IPS DF 4.7 (cell line): ENCODE measurements around the gene MXRA8.

Experiments
- DNase-seq: peaks from one replicate; pipeline ENCODE4 v3.0.0-alpha.2; 2013; ENCODE audit warnings: low spot score; ENCODE audit errors: extremely low read depth

MXRA8 gene

GRCh38 chr1:1349256-1350012 lies 8.9 kb downstream of the MXRA8 start, which contains the start of gene DVL1:
TSS of gene DVL1 (minus strand) at chr1:1349418. CDS start at chr1:1349065, 353 bp downstream.
- DNase-seq, result no peak

GRCh38 chr1:1348420-1349255 lies 9.7 kb downstream of the MXRA8 start:
- DNase-seq, result no peak

GRCh38 chr1:1347663-1348419 lies 10.5 kb downstream of the MXRA8 start:
- no peak for DNase-seq

- no peak for DNase-seq
These were observed 11.2 kb downstream of the MXRA8 start for GRCh38 chr1:1347026-1347595.

- DNase-seq, result no peak
These were observed 11.9 kb downstream of the MXRA8 start for GRCh38 chr1:1346501-1346890.

GRCh38 chr1:1345860-1346500 lies 12.4 kb downstream of the MXRA8 start:
- no peak for DNase-seq

- no peak for DNase-seq
These were observed 13.0 kb downstream of the MXRA8 start for GRCh38 chr1:1345384-1345783.

GRCh38 chr1:1344655-1345361 lies 13.5 kb downstream of the MXRA8 start:
- DNase-seq, result no peak

GRCh38 chr1:1343811-1344421 lies 14.4 kb downstream of the MXRA8 start:
- DNase-seq, result no peak

- DNase-seq, result no peak
These were observed 15.7 kb downstream of the MXRA8 start for GRCh38 chr1:1342584-1343115.

- DNase-seq, result no peak
These were observed 16.2 kb downstream of the MXRA8 start for GRCh38 chr1:1342061-1342562.

GRCh38 chr1:1341549-1342021 lies 16.8 kb downstream of the MXRA8 start:
- DNase-seq, result no peak

- no peak for DNase-seq
These were observed 17.4 kb downstream of the MXRA8 start for GRCh38 chr1:1340791-1341548.

GRCh38 chr1:1340185-1340584 lies 18.2 kb downstream of the MXRA8 start:
- no peak for DNase-seq

- no peak for DNase-seq
These were observed 20.1 kb downstream of the MXRA8 start for GRCh38 chr1:1338278-1338677.

- DNase-seq, result no peak
These were observed 20.6 kb downstream of the MXRA8 start for GRCh38 chr1:1337793-1338147.

GRCh38 chr1:1336931-1337792 lies 21.2 kb downstream of the MXRA8 start:
- no peak for DNase-seq

GRCh38 chr1:1336446-1336845 lies 21.9 kb downstream of the MXRA8 start:
- no peak for DNase-seq
